ENCODE data around the gene LRCH3.

Gene LRCH3

DNA sequence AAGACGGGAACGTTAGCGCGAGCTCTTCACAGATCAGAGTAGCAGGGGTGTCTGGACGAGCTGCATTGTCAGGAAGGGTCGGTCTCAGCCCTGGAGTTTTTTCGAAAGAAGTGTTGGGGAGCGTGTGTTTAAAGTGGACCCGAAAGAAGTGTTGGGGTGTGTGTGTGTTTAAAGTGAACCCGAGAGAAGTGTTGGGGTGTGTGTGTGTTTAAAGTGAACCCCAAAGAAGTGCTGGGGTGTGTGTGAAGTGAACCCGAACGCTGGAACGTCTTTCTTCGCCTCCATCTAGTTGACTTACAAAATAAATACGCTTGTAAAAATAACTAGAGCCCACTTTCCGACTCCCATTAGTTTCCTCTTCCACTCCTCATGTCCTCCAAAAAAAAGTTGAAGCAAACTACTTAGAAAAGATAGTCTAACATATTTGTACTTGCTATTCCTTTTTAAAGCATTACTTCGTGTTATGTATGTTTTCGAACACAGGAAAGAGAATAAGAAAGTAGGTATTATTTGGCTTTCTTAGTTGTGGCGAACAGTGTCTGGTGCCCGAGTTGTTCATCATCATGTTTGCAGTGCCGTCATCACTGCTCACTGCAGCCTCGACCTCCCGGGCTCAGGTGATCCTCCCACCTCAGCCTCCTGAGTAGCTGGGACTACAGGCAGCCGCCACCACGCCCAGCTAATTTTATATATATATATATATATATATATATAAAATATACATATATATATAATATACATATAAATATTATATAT lies 1.0 kb downstream of the LRCH3 start:
- no peak for DNase-seq (ENCODE audit: low read depth in 2 of 2)

GRCh38 chr3:197793247-197793646 lies 2.2 kb downstream of the LRCH3 start:
- DNase-seq (ENCODE audit: low read depth in 2 of 2): no peak

DNA sequence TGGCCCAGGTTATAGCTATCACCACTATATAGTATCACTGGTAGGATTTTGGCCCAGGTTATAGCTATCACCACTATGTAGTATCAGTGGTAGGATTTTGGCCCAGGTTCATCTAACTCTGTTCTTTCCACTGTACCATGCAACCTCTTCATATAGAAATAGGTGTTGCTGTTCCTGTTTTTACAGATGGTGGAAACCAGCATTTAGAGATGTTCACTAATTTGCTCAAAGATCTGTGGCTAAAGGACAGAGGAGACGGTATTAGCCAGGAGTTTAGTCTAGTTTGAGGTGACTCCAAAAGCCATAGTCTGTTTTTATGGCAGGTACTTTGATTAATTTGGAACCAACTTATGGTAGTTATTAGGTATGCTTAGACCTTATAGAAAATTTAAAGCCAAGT lies 3.1 kb downstream of the LRCH3 start:
- no peak for DNase-seq (ENCODE audit: low read depth in 2 of 2)

- no peak for DNase-seq (ENCODE audit: low read depth in 2 of 2)
Measured at GRCh38 chr3:197795200-197795599, 4.1 kb downstream of the LRCH3 start.

- DNase-seq (ENCODE audit: low read depth in 2 of 2): no peak
Measured at GRCh38 chr3:197796087-197796486, 5.0 kb downstream of the LRCH3 start.

- DNase-seq (ENCODE audit: low read depth in 2 of 2): no peak
Measured at GRCh38 chr3:197798863-197799262, 7.8 kb downstream of the LRCH3 start.

- no peak for DNase-seq (ENCODE audit: low read depth in 2 of 2)
Measured at GRCh38 chr3:197800379-197800778, 9.3 kb downstream of the LRCH3 start.

- no peak for DNase-seq (ENCODE audit: low read depth in 2 of 2)
Measured at GRCh38 chr3:197801891-197802778, 11.1 kb downstream of the LRCH3 start.

GRCh38 chr3:197802779-197803459 lies 11.9 kb downstream of the LRCH3 start:
- no peak for DNase-seq (ENCODE audit: low read depth in 2 of 2)

DNA sequence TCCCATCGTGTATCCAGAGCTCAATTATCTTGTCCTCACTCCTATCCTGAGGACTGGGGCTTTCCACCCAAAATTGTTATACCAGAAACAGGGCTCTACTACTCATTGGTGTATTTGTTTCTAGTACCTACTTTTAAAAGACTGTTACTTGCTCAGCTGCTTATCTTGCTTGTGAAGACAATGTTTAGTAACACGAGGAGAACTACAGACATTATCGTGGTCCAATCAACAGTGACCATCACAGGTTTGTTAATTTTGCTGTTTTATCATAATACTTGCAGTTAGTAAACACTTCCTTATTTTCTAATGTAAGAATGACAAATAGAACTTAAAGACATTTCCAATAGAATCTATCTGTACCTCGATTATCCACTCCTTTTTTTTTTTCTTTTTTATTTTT lies 13.5 kb downstream of the LRCH3 start:
- no peak for DNase-seq (ENCODE audit: low read depth in 2 of 2)

- no peak for DNase-seq (ENCODE audit: low read depth in 2 of 2)
Measured at GRCh38 chr3:197807969-197808587, 17.0 kb downstream of the LRCH3 start.

DNA sequence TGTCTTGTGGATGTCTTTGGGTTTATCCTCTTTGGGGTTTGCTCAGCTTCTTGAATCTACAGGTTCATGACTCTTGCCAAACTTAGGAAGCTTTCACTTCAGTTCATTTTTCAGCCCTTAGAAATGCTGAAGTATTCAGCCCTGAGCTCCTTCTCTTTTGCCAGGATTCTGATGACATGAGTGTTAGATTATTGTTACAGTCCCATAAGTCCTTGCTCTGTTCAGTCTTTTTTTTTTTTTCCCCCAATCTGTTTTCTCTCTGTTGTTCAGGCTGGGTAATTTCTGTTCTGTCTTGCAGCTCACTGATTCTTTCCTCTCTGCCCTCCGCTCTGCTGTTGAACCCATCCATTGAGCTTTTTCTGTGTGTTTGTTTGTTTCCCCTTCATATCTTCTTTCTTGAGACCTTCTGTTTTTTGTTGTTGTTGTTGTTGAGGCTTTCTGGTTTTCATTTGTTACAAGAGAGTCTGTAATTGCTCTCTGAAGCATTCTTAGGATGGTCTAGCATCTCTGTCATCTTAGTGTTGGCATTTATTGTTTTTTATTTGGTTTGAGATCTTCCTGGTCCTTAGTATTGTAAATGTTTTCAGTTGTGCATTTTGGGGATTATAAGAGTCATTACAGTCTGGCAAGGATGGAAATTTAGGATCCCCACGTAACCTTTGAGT lies 18.4 kb downstream of the LRCH3 start:
- DNase-seq (ENCODE audit: low read depth in 2 of 2): no peak

DNA sequence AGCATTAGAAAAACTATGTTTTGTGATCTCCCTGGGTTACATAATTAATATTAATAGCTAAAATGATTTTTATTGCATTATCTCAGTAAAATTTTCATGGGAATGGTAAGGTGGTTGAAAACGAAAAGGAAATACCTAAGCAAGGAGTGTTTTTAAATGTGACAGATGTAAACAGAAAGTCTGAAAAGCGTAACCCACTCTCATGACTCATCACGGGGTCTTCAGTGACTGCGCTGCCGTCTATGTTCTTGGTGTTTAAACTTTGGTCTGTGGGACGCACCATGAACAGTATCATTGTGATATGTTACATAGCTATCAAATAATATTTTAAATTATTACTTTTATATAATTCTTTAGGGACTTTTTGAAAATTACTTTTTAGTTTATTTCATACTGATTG lies 19.8 kb downstream of the LRCH3 start:
- DNase-seq (ENCODE audit: low read depth in 2 of 2): no peak

- DNase-seq (ENCODE audit: low read depth in 2 of 2): no peak
Measured at GRCh38 chr3:197811343-197811742, 20.3 kb downstream of the LRCH3 start.

GRCh38 chr3:197814372-197814771 lies 23.3 kb downstream of the LRCH3 start:
- DNase-seq (ENCODE audit: low read depth in 2 of 2): no peak

DNA sequence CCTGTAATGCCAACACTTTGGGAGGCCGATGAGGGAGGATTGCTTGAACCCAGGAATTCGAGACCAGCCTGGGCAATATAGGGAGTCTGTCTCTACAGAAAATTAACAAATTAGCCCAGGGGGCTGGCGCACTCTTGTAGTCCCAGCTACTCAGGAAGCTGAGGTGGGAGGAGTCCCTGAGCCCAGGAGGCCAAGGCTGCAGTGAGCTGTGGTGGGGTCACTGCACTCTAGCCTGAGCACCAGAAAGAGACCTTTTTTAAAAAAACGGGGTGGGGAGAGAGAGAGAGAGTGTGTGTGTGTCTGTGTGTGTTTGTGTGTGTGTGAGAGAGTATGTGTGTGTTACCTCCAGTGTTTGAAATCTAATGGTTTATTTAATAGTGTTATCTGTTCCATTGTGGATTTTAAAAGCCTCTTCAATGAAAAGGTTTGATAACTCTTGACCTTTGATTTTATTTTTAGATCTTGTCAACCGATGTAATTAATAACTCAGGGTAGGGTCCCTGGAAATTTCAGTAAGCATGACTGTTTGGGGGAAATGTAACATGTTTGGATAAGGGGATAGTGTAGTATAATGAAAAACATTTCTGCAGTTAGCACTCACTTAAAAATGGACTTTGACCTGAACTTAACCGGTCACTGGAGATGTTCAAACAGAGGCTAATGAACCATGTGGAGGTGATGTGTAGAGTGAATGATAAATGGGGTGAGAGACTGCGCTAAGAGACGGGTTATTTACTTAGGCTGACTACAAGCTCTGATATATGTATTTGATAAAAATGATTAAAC lies 29.7 kb downstream of the LRCH3 start:
- no peak for DNase-seq (ENCODE audit: low read depth in 2 of 2)

DNA sequence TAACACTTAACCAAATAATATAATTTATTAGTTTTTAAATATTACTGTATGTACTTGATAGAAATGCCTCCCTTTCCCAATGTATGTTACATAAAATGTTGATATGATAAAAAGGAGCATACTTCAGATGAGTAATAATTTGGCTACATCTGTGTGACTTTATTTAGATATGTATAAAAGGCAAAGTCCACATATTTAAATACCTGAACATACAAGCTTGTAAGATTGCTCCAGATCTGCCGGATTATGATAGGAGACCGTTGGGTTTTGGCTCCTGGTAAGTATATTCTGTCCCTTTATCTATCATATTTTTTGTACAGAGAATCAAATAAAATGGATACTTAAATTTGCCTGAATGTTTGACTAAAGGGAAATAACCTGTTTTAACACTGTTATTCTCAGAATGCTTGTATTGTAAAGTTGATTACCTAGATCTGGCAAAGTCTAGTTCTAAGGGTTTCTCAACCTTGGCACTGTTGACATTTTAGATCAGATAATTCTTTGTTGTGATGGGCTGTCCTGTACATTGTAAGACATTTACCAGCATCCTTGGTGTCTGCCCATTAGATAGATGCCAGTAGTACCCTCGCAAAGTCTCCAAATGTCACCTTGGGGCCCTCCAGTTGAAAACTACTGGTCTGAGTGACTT lies 38.5 kb downstream of the LRCH3 start:
- no peak for DNase-seq (ENCODE audit: low read depth in 2 of 2)

DNA sequence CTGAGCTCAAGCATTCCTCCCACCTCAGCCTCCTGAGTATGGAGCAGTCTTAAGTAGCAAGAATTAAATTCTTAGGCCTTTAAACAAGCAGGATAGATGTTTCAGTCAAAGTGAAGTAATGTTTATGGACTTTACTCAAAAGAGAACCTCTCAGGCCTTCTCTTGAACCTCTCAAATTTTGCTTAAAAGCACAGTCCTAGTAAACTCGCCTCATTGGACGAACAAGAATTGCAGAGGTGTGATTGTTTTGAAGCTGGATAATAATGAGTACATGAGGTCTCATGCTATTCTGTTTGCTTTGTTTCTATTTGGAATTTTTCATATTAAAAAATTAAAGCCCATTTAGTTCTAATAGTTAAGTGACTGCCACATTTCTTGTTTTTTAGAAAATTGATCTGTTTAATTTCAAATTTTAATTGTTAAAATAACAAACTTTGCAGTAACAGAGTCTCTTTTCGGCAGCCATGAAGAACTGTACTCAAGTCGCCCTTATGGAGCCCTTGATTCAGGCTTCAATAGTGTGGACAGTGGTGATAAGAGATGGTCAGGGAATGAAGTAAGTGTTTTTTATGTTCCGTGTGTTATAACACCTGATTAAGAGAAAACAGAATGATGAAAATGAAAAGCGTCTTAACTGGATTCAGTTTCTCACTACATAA lies 39.4 kb downstream of the LRCH3 start:
- DNase-seq (ENCODE audit: low read depth in 2 of 2): no peak

- DNase-seq (ENCODE audit: low read depth in 2 of 2): no peak
Measured at GRCh38 chr3:197830967-197831313, 39.9 kb downstream of the LRCH3 start.

All from activated CD8-positive, alpha-beta memory T cell treated with anti-CD3 and anti-CD28 coated beads for 4 hours (primary cell).